ENCODE results near the gene GNPDA1.
A peak's percentile ranks its signal among the peaks of the same experiment; 100 is the strongest.
"Not testable (repeated sequence)": the region's sequence is repeated elsewhere in the genome, so short reads cannot be mapped to it uniquely, and the experiment has no call there.

The GNPDA1 gene

DNA sequence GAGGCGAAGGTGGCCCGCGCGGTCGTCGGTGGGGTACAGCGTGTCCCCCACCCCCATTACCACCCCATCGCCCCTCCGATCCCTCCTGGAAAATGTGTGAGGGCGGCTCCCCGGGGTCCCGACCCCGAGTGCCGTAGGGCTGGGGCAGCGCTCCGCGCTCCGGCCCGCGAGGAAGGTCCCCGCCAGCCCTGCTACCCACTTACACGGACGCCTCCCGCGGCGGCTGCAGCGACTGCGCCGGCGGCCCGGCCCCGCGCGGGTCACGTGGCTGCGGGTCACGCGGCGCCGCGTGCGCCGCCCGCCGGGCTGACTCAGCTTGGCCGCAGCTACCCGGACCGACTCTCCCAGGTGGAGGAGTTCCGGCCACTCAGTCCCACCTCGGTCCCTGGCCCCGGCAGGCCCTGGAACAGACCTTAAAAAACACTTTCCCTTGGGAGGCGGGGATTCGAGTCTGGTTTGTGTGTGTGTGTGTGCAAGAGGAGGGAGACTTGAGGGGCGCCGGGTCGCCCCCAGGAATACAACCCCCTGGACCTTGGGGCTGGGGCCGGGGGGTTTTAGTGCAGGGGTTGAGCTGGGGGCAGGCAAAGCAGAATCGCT is at the start of gene GNPDA1:
Gene GNPDA1 (minus strand): TSS at position 236 of the 597 bp plus-strand sequence. CDS start 992 bp downstream, outside the sequence.
- FAIRE-seq, result no peak
- DNase-seq (ENCODE audit: low spot score), result peak; percentile 61

DNA sequence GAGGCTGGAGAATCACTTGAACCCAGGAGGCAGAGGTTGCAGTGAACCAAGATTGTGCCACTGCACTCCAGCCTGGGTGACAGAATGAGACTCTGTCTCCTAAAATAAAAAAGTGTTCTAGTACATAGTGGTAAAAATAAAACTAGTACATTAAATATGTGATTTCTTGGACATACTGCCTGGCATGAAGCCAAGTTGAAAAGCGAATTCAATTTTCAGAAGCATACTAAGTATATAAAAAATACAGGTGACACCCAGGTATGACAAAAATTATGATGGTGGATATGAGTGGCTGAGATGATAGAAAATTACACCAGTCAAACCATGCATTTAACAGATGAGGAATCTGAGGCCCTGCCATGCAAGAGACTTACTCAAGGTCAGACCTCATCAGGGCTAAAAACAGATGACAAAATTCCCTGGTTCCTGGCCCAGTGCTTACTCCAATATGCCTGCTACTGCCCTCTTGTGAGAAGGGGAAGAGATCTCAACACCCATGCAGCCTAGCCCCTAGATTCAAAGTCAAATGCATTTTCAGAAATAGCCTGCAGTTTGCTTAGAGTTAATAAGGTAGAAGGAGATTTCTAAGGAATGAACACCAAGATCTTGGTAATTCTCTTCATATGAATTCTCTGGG is 46.6 kb upstream of the GNPDA1 start:
- no peak for FAIRE-seq
- DNase-seq (ENCODE audit: low spot score), result no peak

DNA sequence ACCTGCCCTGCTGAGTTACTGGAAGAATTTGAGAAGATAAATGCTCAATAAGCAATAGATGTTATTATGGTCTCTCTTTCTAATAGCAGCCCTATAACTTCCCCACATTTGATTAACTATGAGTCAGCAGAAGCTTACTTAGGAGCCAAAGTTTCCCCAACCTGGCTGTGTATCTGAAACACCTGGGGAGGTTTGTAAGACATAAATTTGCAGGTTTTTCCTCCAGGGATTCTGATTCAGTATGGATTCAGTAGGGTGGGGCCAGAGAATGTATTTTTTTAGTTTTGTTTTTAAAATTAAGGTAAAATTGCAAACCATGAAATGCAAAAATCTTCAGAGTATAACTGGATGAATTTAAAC is 44.9 kb upstream of the GNPDA1 start:
- FAIRE-seq, result no peak
- no peak for DNase-seq (ENCODE audit: low spot score)

DNA sequence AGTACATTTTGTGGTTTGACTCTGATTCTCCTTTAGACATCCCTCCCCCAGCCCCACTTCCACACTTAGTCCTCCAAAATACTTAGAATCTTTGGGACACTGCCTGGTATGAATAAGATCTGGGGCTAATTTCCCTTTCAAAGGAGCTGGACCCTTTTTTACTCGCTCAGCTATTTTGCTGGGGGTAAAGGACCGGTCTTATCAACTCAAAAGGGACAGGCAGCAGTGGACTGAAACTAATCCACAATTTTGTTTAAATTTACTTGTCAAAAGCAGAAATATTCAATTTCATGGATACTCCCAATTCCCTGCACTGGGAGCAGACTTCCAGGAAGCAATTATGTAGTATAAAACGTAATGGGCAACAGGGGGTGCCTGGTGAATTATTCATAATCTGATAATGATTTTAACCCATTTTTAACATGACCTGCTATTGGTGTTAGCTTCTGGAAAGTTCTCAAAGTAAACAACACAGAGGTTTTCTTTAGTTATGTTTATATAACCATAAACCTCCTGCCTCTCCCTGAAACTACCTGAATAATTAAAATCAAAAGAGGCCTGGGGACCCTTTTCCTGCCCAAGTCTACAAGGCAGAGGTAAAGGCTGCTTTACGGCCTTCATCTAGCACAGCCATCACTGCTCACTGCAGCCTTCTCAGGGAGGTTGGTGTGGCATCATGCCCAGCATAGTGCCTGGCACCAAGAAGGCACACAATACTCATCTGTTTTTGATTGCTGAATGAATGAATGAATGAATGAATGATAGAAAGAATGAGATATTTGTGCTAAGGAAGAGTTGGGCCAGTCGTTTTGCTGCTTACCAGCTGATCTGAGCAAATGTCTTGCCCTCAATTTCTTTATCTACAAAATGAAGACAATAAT is 44.2 kb upstream of the GNPDA1 start:
- DNase-seq (ENCODE audit: low spot score) (no peak), FAIRE-seq (no peak)

DNA sequence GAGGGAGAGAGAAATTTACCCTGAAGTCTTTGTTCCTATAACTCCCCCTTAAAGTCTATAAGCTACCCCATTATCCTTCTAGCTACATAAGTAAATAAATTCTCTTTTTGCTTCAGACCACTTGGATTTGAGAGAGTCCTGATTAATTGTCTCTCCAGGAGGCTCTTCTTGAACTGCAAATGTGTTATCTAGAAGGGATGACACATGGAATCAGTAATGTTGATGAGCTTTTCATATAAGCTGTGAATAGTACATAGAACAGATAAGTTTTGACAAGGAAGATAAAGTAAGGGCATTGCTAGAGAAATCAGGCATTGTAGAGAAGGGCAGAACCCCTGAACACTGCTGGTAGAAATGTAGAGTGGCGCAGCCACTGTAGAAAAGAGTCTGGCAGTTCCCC is 42.5 kb upstream of the GNPDA1 start:
- FAIRE-seq, result no peak
- no peak for DNase-seq (ENCODE audit: low spot score)

DNA sequence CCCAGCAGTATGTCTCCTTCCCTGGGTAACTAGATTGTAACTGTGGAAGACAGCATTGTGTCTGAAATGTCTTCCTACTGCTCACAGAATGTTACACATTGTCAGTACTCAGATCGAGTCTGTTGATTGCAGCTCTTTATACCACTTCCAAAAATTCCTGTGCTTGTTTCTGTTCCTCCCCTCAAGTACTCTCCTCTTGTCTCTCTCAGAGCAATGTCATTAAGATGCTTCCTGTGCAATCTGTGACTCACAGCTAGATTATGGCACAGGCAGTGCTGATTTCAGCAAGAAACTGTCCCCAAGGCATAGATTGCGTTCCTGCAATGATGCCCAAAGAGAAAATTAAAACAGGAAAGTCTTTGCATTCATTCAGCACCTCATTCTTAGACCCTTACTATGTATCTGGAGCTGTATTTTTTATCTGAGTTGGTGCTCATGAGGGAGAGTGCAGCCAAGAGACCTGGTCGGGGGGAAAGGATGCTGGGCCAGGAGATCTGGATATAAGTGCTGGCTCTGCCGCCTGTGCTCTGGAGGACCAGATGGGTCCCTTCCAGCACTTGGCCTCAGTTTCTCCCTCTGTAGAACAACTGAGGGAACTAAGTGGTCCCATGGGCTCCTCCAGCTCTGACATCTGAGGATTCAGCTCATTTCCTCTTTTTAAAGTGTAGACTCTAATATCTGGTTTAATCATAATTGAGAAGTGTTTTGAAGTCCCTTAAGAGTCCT is 40.8 kb upstream of the GNPDA1 start:
- no peak for DNase-seq (ENCODE audit: low spot score)
- FAIRE-seq, result no peak

DNA sequence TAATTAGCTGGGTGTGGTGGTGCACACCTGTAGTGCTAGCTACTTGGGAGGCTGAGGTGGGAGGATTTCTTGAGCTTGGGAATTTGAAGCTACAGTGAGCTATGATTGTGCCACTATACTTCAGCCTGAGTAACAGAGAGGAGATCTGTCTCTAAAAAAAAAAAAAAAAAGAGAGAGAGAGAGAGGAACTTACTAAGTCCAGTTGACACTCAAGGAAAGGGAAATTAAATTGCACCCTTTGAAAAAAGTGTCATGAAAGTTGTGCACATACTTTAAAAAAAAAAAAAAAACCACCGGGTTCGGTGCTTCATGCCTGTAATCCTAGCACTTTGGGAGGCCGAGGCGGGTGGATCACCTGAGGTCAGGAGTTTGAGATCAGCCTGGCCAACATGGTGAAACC is 39.2 kb upstream of the GNPDA1 start:
- FAIRE-seq, result not testable (repeated sequence)

DNA sequence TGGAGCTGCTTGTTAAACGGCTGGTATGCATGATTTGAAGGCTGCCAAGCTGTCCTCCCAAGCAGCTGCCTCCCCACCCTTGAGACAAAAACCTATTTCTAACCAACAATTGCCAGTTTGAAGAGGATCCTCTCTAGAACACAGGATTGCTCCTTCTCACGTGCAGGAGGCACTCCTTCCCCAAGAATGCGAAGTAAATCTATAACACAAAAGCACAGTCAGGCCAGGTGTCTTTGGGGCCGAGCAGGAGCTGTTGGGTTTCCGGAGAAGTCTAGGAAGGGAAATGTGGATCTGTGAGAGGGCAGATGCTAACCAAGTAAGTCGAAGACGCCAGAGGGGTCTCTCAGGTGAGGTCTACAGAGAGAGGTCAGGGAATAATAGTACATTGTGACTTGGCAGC is 35.4 kb upstream of the GNPDA1 start:
- DNase-seq (ENCODE audit: low spot score) (no peak), FAIRE-seq (no peak)

More for the DNA sequence above, 39.2 kb upstream of the GNPDA1 start:
- DNase-seq (ENCODE audit: low spot score), result not testable (repeated sequence)

DNA sequence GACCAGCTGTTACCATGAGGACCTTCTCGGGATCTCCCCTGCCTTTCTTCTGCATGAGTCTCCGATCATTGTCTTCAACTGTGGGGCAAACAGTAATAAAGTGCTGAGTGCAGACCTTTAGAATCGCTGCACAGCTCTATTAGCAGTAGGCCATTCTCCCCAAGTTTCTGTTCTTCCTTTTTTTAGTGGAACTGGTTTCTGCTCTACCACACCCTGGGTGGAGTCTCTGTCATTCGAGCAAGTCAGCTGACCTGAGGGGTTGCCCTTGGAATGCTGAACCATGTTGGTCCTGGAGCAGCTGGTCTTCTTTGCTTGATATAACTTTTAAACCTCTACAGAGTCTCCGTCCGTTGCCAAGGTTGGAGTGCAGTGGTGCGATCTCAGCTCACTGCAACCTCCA is 33.4 kb upstream of the GNPDA1 start:
- DNase-seq (ENCODE audit: low spot score) (no peak), FAIRE-seq (no peak)

DNA sequence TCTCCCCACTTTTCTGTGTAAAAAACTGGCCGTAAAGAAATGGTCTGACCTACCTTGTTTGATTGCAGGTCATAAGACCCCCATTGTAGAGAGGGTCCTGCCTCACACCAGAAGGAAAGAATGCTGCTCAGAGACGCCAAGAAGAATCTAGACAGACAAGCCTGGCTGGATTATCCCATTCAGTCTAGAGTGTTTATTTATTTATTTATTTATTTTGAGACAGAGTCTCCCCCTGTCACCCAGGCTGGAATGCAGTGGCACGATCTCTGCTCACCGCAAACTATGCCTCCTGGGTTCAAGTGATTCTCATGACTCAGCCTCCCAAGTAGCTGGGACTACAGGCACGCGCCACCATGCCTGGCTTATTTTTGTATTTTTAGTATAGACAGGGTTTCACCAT is 28.1 kb upstream of the GNPDA1 start:
- FAIRE-seq; DNase-seq (ENCODE audit: low spot score): not testable (repeated sequence)

DNA sequence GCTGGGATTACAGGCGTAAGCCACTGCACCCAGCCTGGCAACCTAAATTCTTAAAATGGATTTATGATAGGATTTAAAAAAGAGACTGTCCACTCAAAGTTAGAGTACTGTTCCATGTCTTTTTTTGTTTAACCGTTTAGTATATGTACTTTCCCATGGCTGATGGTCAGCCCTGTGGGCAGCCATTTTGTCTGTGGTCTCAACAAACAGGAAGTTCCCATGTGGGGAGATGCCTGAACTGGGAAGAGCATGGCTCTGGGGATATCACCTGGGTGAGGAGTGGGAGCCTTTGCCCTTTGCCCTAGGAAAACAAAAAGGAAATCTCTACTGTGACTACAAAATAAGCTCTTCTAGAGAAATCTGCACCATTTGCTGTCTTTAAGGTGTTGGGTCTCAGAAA is 27.5 kb upstream of the GNPDA1 start:
- FAIRE-seq, result no peak
- no peak for DNase-seq (ENCODE audit: low spot score)

DNA sequence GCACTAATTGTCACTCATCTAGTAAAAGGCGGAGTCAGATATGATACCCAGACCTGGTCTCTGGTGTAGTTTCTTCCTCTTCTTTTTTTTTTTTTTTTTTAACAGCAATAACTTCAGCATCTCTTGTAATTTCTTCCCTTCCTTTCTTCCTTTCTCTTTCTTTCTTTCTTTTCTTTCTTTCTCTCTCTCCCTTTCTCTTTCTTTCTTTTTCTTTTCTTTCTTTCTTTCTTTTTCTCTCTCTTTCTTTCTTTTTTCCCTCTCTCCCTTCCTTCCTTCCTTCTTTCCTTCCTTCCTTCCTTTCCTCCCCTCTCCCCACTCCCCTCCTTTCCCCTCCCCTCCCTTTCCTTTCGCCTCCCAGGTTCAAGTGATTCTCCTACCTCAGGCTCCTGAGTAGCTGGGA is 25.9 kb upstream of the GNPDA1 start:
- DNase-seq (ENCODE audit: low spot score), result no peak
- FAIRE-seq, result no peak

DNA sequence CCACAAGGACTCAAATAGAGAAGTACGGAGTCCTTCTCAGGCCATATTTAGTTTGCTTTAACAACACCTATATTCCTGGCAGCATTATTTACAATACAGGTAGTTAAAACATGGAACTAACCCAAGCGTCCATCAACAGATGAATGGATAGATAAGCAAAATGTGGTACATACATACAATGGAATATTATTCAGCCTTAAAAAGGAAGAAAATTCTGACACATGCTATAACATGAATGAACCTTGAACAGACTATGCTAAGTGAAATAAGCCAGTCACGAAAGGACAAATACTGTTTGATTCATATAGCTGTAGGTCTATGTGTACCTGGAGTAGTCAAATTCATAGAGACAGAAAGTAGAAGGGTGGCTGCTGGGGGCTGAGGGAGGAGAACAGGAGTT is 24.8 kb upstream of the GNPDA1 start:
- DNase-seq (ENCODE audit: low spot score); FAIRE-seq: not testable (repeated sequence)

DNA sequence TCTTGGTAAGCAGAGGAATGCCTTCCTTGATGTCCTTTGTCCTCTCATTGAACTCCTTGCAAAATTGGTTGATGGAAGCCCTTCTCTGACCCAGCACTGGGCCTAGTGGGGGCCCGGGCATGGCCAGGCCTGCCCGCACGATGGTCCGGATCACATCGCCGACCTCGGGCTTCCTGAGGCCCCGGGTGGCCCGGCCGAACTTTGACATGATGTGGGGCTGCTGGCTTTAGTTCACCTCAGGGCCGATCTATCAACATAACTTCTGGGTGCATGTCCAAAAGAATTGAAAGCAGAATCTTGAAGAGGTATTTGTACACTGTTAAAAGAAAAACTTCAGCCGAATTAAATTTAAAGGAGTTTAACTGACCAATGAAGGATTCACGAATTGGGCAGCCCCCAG is 24.1 kb upstream of the GNPDA1 start:
- FAIRE-seq, result no peak
- no peak for DNase-seq (ENCODE audit: low spot score)

DNA sequence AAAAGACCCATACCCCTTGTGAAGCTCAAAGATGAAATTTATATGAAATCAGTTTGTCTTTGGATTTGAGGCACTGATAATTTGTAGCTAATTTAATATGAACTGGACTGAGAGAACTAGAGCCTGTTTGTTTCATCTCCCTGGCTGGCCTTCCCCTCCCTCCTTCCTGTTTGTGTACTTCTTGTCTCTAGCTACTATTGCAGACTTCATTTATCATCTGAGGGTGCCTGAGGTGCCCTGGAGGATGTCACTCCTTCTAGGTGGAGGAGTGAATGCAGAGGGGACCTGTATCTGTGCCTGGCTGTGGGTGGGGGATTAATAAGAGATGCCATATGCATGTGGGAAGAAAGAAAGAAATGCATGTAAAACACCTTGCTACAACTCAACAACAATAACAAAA is 22.2 kb upstream of the GNPDA1 start:
- DNase-seq (ENCODE audit: low spot score) (no peak), FAIRE-seq (no peak)

DNA sequence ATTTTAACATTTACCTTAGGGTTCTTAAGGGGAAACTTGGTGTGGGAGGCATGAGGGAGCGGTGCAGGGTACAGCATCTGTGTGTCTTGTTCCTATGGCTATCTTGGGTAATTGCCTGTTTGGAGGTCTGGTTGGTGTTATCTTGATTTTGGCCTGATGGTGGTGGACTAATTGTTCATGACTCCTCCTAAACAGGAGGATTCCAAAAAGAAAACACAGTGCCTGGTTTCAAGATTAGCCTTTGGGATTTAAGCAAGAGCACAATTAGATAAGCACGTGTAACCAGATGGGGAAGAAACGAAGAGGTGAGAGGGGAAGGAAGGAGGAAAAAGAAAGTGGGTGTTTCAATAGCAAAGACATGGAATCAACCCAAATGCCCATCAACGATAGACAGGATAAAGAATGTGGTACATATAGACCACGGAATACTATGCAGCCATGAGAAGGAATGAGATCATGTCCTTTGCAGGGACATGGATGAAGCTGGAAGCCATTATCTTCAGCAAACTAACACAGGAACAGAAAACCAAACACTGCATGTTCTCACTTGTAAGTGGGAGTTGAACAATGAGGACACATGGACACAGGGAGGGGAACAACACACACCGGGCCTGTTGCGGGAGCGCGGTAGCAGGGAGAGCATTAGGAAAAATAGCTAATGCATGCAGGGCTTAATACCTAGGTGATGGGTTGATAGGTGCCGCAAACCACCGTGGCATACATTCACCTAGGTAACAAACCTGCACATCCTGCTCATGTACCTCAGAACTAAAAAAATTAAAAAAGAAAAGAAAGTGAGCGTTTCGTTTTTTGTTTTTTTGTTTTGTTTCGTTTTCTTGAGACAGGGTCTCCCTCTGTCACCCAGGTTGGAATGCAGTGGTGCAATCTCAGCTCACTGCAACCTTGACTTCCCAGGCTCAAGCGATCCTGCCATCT is 21.1 kb upstream of the GNPDA1 start:
- FAIRE-seq; DNase-seq (ENCODE audit: low spot score): not testable (repeated sequence)

DNA sequence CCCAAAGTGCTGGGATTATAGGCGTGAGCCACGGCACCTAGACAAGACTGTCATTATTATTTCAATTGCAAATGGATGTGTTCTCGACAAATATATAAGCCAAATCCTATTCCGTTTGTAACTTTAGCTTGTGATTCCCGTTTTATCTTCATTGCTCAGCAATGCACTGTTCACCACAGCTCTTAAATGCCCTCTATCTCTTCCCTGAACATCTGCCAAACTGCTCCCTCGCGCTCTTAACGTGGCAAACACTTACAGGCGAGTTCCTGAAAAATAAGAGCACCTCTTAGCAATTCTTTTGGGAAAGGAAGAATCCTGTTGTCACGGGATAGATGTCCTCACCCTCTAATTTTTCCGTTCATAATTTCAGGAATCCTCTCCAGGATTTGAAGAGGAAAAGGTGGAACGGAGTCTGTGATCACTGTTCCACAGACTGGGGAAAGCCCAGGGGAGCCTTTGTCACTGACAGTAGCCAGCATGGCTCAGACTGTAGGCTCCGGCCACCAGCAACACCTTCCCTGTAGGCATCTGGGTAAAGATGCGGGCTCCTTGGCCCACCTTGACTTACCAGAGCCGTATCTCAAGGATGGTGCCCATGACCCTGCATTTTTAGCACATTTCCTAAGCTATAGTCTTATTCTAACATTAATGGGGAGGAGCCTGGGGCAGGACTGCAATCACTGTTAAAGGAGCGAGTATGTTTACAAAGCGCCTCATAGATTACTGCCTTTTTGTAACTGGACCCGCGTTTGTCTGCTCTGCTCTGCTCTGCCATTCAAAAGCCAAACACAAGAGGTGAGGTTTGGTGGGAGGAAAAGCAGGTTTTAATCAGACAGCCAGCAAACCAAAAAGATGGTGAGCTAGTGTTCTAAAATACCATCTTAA is 20.2 kb upstream of the GNPDA1 start:
- FAIRE-seq, result no peak

DNA sequence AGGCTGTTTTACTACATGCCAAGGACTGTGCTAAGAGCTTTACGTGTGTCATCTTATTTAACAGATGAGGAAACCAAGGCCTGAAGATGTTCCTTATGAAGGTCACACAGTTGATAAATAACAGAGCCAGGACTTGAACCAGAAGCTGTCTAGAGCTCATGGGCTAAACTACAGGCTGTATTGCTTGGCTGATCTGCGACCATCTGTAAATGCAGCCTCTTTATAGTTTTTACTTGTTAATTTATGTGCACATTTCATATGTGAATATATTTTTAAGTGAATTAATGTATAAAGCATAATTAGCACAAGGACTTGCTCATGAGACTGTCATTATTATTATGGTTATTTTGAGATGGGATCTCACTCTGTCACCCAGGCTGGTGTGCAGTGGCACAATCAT is 19.3 kb upstream of the GNPDA1 start:
- DNase-seq (ENCODE audit: low spot score), result no peak
- no peak for FAIRE-seq

More for the DNA sequence above, 20.2 kb upstream of the GNPDA1 start:
- no peak for DNase-seq (ENCODE audit: low spot score)

DNA sequence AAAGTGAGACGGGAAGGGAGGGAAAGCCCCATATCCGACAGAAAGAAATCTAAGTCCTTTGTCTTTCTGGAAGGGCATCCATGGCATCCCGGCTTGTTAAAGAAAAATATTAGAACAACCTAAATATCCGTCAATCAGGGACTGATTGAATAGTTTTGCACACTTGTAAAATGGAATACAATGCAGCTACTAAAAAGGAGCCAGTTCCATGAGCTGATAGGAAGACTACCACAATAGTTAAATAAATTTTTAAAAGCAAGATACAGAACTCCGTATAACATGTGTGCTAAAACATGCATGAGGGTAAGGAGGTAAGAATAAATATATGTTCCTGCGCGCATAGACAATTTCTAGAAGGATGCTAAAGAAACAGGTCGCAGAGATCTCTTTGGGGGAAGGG is 12.8 kb upstream of the GNPDA1 start:
- FAIRE-seq (no peak), DNase-seq (ENCODE audit: low spot score) (no peak)
